Upper lobe of left lung (tissue), 6 donors: Measurements from ENCODE around the gene PAK2. TPM values are rescaled to one million over a fixed set of nuclear protein-coding genes. Genes with fewer than 3 reads are reported as not detected.
"Not testable (repeated sequence)": the region's sequence is repeated elsewhere in the genome, so short reads cannot be mapped to it uniquely, and the experiment has no call there.

Experiments
- ATAC-seq, 2 donors: fragments of 200-7000 bp; cut with Tn5 transposase; one replicate each; pipeline ENCODE4 v1.9.1; 2022; ENCODE audit warnings: mild to moderate bottlenecking in 2 of 2, moderate library complexity in 2 of 2; ENCODE audit not compliant: low FRiP score in 2 of 2
- DNase-seq, 2 donors: peaks; one replicate each; pipeline ENCODE4 v3.0.0-alpha.2; 2019 to 2020
- H3K27ac ChIP-seq, 4 donors: fragments of 200-600 bp; sonication (generic); one replicate each; pipeline ENCODE4 v1.5.1; 2016 to 2019
- H3K27me3 ChIP-seq, 4 donors: fragments of 200-600 bp; sonication (generic); one replicate each; pipeline ENCODE4 v1.5.1; 2017 to 2019
- H3K36me3 ChIP-seq, 4 donors: fragments of 200-600 bp; sonication (generic); one replicate each; pipeline ENCODE4 v1.5.1; 2016 to 2019
- H3K4me1 ChIP-seq, 4 donors: fragments of 200-600 bp; sonication (generic); one replicate each; pipeline ENCODE4 v1.5.1; 2018 to 2019
- H3K4me3 ChIP-seq, 4 donors: fragments of 200-600 bp; sonication (generic); one replicate each; pipeline ENCODE4 v1.5.1; 2017 to 2019; ENCODE audit warnings: mild to moderate bottlenecking in 2 of 4, moderate library complexity in 1 of 4
- H3K9me3 ChIP-seq, 4 donors: fragments of 200-600 bp; sonication (generic); one replicate each; pipeline ENCODE4 v1.5.1; 2018 to 2019
- CTCF ChIP-seq, 6 experiments: fragments of 450-650 bp in 4 of 6; fragments of 200-600 bp in 2 of 6; sonication (generic) in 2 of 6; IDR thresholded peaks; one replicate each; pipeline ENCODE4 v1.5.1; 2016 to 2019; ENCODE audit warnings: antibody characterized with exemption in 6 of 6
- EP300 ChIP-seq, 4 donors: sonication (generic); formaldehyde crosslinking; IDR thresholded peaks; one replicate each; pipeline ENCODE4 v1.5.1; 2017; ENCODE audit warnings: antibody characterized with exemption in 4 of 4, control low read depth in 2 of 4
- POLR2A ChIP-seq, 4 donors: fragments of 450-650 bp; IDR thresholded peaks; one replicate each; pipeline ENCODE4 v1.5.1; 2016 to 2017; ENCODE audit warnings: antibody characterized with exemption in 4 of 4, mild to moderate bottlenecking in 2 of 4
- POLR2AphosphoS5 ChIP-seq, 2 donors: sonication (generic); formaldehyde crosslinking; IDR thresholded peaks; one replicate each; pipeline ENCODE4 v1.5.1; 2017; ENCODE audit warnings: antibody characterized with exemption in 2 of 2
- WGBS, 2 donors: methylation state at CpG; one replicate each; pipeline ENCODE4 v1.1.5; 2017 to 2018; 5-methylcytosine and 5-hydroxymethylcytosine counted together
- total RNA-seq, 6 donors: library from RNA; depleted of rRNA in 4 of 6; stranded (reverse); fragments of >200 nt in 4 of 6; gene quantifications; one replicate each; pipeline versions ENCODE4 v1.1.0 to v1.2.1, GENCODE V29; 2016 to 2021
- donor health status: DM: no; HTN: no; CAD: no; lungs with moderate emphysema.
- donor health status: DM: no; HTN: yes; CAD: no; lungs with severe emphysema.

PAK2 gene
- total RNA-seq, 6 donors from 2014 or later, result 24.7 to 82.2 (median 60.1) TPM

DNA sequence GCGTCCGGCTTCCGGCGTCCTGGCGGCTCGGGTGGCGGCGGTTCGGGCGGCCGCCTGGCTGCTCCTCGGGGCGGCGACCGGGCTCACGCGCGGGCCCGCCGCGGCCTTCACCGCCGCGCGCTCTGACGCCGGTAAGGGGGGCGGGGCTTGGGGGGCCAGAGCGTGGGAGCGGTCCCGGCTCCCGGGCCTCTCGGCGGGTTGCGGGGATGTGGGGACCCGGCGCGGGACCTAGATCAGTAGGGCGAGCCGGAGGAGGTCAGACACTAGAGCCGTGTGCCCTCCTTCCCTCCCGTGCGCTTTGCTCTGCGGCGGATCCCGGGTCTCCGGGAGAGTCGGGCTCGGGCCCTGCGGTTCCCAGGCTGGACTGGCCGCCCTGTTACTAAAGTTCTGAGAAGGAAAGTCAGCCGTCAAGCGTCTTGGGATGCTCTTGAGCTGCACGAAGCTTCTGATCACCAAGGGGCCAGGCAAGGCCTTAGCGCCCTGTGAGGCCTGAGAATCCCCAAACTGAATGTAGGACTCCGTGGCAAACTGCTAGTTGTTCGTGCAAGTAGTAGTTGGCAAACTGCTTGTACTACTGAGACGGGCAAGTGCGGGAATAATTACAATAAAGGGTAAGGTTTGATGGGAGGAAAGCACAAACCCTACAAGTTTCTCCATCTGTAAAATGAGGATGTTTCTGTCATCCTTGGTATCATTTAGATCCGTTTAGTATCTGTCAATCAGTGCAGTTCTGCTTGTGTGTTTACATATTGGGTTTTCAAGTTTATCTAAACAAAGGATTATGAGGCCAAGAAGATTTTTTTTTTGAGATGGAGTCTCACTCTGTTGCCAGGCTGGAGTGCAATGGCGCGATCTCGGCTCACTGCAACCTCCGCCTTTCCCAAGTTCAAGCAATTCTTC, 26.9 kb upstream of the PAK2 start:
- TF ChIP-seq POLR2AphosphoS5 (IDR thresholded peaks at IDR 0.05) (no peak), POLR2A (IDR thresholded peaks at IDR 0.05) (no peak), EP300 (IDR thresholded peaks at IDR 0.05) (no peak), CTCF (IDR thresholded peaks at IDR 0.05) (peak in 3 of 6 experiments; percentile 25 to 59 (median 48))
- Histone ChIP-seq H3K4me1 (peaks cover 14 to 19% (median 17%) of the 10 kb centered on the region in 4 donors), H3K27ac (peak overlapping the region; percentile 81 to 96 (median 92)), H3K9me3 (no peaks in the 10 kb centered on the region), H3K36me3 (no peaks in the 10 kb centered on the region), H3K4me3 (peak overlapping the region; percentile 56 to 99 (median 92)), H3K27me3 (no peaks in the 10 kb centered on the region)
- ATAC-seq (peak; percentile 77 to 94), DNase-seq (peak; percentile 63 to 95)
- WGBS, 2 donors, result 12 to 13% methylated on average over 20 to 23 of the region's 64 CpGs

- ATAC-seq, H3K9me3 ChIP-seq, H3K27me3 ChIP-seq, H3K4me3 ChIP-seq, H3K36me3 ChIP-seq, H3K27ac ChIP-seq, DNase-seq: not testable (repeated sequence)
- WGBS, 2 donors, result 91 to 93% methylated on average over 3 of the region's 3 CpGs
- peaks cover 6 to 11% (median 8%) of the 10 kb centered on the region in 4 donors for H3K4me1 ChIP-seq
These were observed 22.5 kb upstream of the PAK2 start for GRCh38 chr3:196717162-196717561.

DNA sequence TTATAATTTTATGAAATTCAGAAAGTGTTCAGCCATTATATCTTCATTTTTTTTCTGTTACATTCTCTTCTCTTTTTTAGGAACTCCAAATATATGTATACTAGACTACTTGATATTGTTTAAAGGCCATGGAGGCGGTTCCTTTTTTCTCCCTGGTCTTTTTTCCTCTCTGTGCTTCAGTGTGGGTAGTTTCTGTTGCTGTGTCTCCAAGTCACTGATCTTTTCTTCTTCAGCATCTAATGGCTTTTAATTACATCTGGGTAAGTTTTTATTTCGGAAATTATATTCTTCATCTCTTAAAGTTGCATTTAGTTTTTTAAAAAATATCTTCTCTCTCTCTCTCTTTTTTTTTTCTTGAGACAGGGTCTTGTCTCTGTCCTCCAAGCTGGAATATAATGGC, 18.6 kb upstream of the PAK2 start:
- DNase-seq (no peak), ATAC-seq (no peak)
- WGBS, 2 donors, result 82 to 98% methylated on average over 2 of the region's 2 CpGs
- Histone ChIP-seq H3K27ac (no peak overlapping the region), H3K4me1 (no peaks in the 10 kb centered on the region), H3K27me3 (no peaks in the 10 kb centered on the region), H3K4me3 (no peak overlapping the region), H3K9me3 (no peaks in the 10 kb centered on the region), H3K36me3 (peaks cover 0 to 18% (median 0%) of the 10 kb centered on the region in 4 donors)
- TF ChIP-seq POLR2A (IDR thresholded peaks at IDR 0.05) (no peak), POLR2AphosphoS5 (IDR thresholded peaks at IDR 0.05) (no peak), EP300 (IDR thresholded peaks at IDR 0.05) (no peak), CTCF (IDR thresholded peaks at IDR 0.05) (no peak)

DNA sequence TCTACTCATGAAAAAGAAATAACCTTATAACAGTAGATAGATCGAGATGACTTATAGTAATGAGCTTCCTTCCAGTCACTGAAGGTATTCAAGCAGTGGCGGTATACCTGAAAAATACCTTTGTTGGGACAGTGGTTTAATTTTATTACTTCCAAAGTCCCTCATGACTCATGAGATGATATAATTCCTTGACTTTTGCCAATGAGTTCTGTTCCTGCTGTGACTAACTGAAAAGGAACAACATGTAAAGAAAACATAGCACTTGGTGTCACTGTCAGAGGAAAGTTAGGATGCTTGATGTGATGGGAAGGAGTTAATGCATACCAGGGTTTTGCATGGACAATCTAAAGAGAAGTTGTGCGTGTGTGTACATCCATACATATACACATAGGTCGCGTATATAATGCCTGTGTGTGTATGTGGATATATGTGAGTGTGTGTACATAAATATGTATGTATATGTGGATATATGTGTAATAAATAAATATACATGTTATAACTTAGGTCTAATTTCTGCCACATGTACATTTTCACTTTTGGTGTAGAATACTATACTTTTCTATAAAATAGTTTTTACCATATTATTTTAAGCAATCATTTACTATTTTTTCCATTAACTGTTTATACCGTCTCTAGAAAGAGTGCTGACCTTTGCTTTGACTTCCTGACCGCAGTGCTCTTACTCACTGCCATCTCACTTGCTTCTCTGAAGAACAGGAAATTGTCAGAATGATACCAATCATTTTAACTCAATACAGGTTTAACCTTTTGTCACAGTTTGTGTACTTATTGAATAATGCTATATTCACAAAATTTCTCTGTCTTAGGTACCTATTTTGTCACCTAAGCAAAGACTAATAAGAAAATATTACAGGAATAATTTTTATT, 12.6 kb upstream of the PAK2 start:
- H3K27ac ChIP-seq, result no peak overlapping the region
- H3K4me1 ChIP-seq, result no peaks in the 10 kb centered on the region
- no peak overlapping the region for H3K4me3 ChIP-seq
- no peak for DNase-seq
- WGBS, 2 donors, result 72 to 74% methylated on average over 7 of the region's 7 CpGs
- no peak for TF ChIP-seq EP300 (IDR thresholded peaks at IDR 0.05)
- TF ChIP-seq POLR2A (IDR thresholded peaks at IDR 0.05), result no peak
- no peak for TF ChIP-seq POLR2AphosphoS5 (IDR thresholded peaks at IDR 0.05)
- TF ChIP-seq CTCF (IDR thresholded peaks at IDR 0.05), result no peak
- H3K36me3 ChIP-seq, result peaks cover 0 to 24% (median 5%) of the 10 kb centered on the region in 4 donors
- ATAC-seq, result no peak
- H3K9me3 ChIP-seq, result no peaks in the 10 kb centered on the region
- no peaks in the 10 kb centered on the region for H3K27me3 ChIP-seq

- WGBS, 2 donors, result 94 to 96% methylated on average over 3 of the region's 3 CpGs
- H3K9me3 ChIP-seq, result no peaks in the 10 kb centered on the region
- no peak overlapping the region for H3K27ac ChIP-seq
- H3K27me3 ChIP-seq, result no peaks in the 10 kb centered on the region
- DNase-seq, result no peak
- H3K4me1 ChIP-seq, result peaks cover 0 to 6% (median 4%) of the 10 kb centered on the region in 4 donors
- peaks cover 0 to 18% (median 0%) of the 10 kb centered on the region in 4 donors for H3K36me3 ChIP-seq
- no peak for TF ChIP-seq EP300 (IDR thresholded peaks at IDR 0.05)
- no peak for TF ChIP-seq CTCF (IDR thresholded peaks at IDR 0.05)
- no peak for TF ChIP-seq POLR2A (IDR thresholded peaks at IDR 0.05)
- no peak for TF ChIP-seq POLR2AphosphoS5 (IDR thresholded peaks at IDR 0.05)
- no peak overlapping the region for H3K4me3 ChIP-seq
- no peak for ATAC-seq
These were observed 3.9 kb upstream of the PAK2 start for GRCh38 chr3:196735751-196736150.
